Liver (tissue), 9 donors: ENCODE measurements around the gene KRTAP9-2. TPM values are rescaled to one million over a fixed set of nuclear protein-coding genes. Genes with fewer than 3 reads are reported as not detected.
"Not testable (repeated sequence)": the region's sequence is repeated elsewhere in the genome, so short reads cannot be mapped to it uniquely, and the experiment has no call there.

Experiments
- DNase-seq: peaks from one replicate; pipeline ENCODE4 v3.0.0-alpha.2; 2017; ENCODE audit warnings: low spot score
- H3K27ac ChIP-seq, 2 donors: one replicate each; pipeline ENCODE4 v1.7.0; 2013; ENCODE audit warnings: inconsistent platforms in 2 of 2, low read length in 2 of 2, control low read depth in 1 of 2, low read depth in 1 of 2, mild to moderate bottlenecking in 1 of 2
- H3K27me3 ChIP-seq, 4 donors: one replicate each; pipeline versions ENCODE4 v1.6.1 to v1.7.0; 2013; ENCODE audit warnings: low read length in 3 of 4, inconsistent platforms in 1 of 4, mild to moderate bottlenecking in 1 of 4, moderate library complexity in 1 of 4; ENCODE audit not compliant: control insufficient read depth in 4 of 4, insufficient read depth in 4 of 4
- H3K36me3 ChIP-seq, 4 donors: one replicate each; pipeline versions ENCODE4 v1.6.1 to v1.7.0; 2013; ENCODE audit warnings: low read length in 3 of 4, mild to moderate bottlenecking in 3 of 4, low read depth in 1 of 4, moderate library complexity in 1 of 4; ENCODE audit not compliant: control insufficient read depth in 4 of 4, insufficient read depth in 3 of 4
- H3K4me1 ChIP-seq, 4 donors: one replicate each; pipeline versions ENCODE4 v1.6.1 to v1.7.0; 2013; ENCODE audit warnings: low read length in 3 of 4, mild to moderate bottlenecking in 3 of 4, moderate library complexity in 1 of 4; ENCODE audit not compliant: control insufficient read depth in 4 of 4, insufficient read depth in 4 of 4
- H3K4me3 ChIP-seq, 3 donors: one replicate each; pipeline versions ENCODE4 v1.6.1 to v1.7.0; 2013; ENCODE audit warnings: low read length in 3 of 3, control low read depth in 1 of 3, low read depth in 1 of 3, mild to moderate bottlenecking in 1 of 3
- H3K9ac ChIP-seq, 2 donors: one replicate each; pipeline ENCODE4 v1.7.0; 2013; ENCODE audit warnings: low read length in 2 of 2, mild to moderate bottlenecking in 2 of 2, moderate library complexity in 2 of 2, control low read depth in 1 of 2, low read depth in 1 of 2
- H3K9me3 ChIP-seq, 4 donors: one replicate each; pipeline versions ENCODE4 v1.6.1 to v1.7.0; 2013; ENCODE audit warnings: low read length in 3 of 4; ENCODE audit not compliant: control insufficient read depth in 4 of 4
- CTCF ChIP-seq: fragments of 150-350 bp; IDR thresholded peaks from 2 replicates; pipeline ENCODE4 v1.5.1; 2017; ENCODE audit warnings: improper control_type of control experiment, low read depth, low read length; ENCODE audit not compliant: missing input control
- EGR1 ChIP-seq, 2 donors: IDR thresholded peaks; 2 replicates each; pipeline ENCODE4 v1.6.1; 2016 to 2018; ENCODE audit warnings: antibody characterized with exemption in 2 of 2, low read depth in 2 of 2
- FOXA1 ChIP-seq: IDR thresholded peaks from 2 replicates; pipeline ENCODE4 v1.6.1; 2016; ENCODE audit warnings: antibody characterized with exemption
- FOXA2 ChIP-seq: IDR thresholded peaks from 2 replicates; pipeline ENCODE4 v1.6.1; 2016; ENCODE audit warnings: antibody characterized with exemption
- GABPA ChIP-seq, 2 donors: IDR thresholded peaks in 1 of 2; conservative IDR thresholded peaks in 1 of 2; 2 replicates each; pipeline ENCODE4 v1.6.1; 2016; ENCODE audit warnings: antibody characterized with exemption in 2 of 2, mild to moderate bottlenecking in 1 of 2, moderate library complexity in 1 of 2
- HNF4A ChIP-seq, 2 donors: conservative IDR thresholded peaks; 2 replicates each; pipeline ENCODE4 v1.6.1; 2016; ENCODE audit warnings: antibody characterized with exemption in 2 of 2, mild to moderate bottlenecking in 2 of 2
- HNF4G ChIP-seq: IDR thresholded peaks from 2 replicates; pipeline ENCODE4 v1.6.1; 2016; ENCODE audit warnings: antibody characterized with exemption
- JUND ChIP-seq, 2 donors: IDR thresholded peaks; 2 replicates each; pipeline ENCODE4 v1.6.1; 2016; ENCODE audit warnings: antibody characterized with exemption in 2 of 2
- NR2F2 ChIP-seq: IDR thresholded peaks from 2 replicates; pipeline ENCODE4 v1.6.1; 2016; ENCODE audit warnings: antibody characterized with exemption
- RAD21 ChIP-seq, 2 donors: IDR thresholded peaks; 2 replicates each; pipeline ENCODE4 v1.6.1; 2016; ENCODE audit warnings: antibody characterized with exemption in 2 of 2, mild to moderate bottlenecking in 2 of 2
- REST ChIP-seq: IDR thresholded peaks from 2 replicates; pipeline ENCODE4 v1.6.1; 2016; ENCODE audit warnings: antibody characterized with exemption, mild to moderate bottlenecking
- RXRA ChIP-seq, 2 donors: IDR thresholded peaks; 2 replicates each; pipeline ENCODE4 v1.6.1; 2017 to 2018; ENCODE audit warnings: antibody characterized with exemption in 2 of 2, mild to moderate bottlenecking in 1 of 2
- SP1 ChIP-seq: IDR thresholded peaks from 2 replicates; pipeline ENCODE4 v1.6.1; 2018; ENCODE audit warnings: antibody characterized with exemption, mild to moderate bottlenecking
- TAF1 ChIP-seq: conservative IDR thresholded peaks from 2 replicates; pipeline ENCODE4 v1.6.1; 2016; ENCODE audit warnings: antibody characterized with exemption, mild to moderate bottlenecking
- YY1 ChIP-seq: IDR thresholded peaks from 2 replicates; pipeline ENCODE4 v1.6.1; 2016; ENCODE audit warnings: antibody characterized with exemption, mild to moderate bottlenecking
- ZBTB33 ChIP-seq: IDR thresholded peaks from 2 replicates; pipeline ENCODE4 v1.6.1; 2016; ENCODE audit warnings: antibody characterized with exemption
- WGBS: extraction: QIAGEN DNeasy Blood & Tissue Kit; methylation state at CpG from one replicate; pipeline ENCODE4 v1.1.7; 2013; 5-methylcytosine and 5-hydroxymethylcytosine counted together
- polyA plus RNA-seq, 2 donors: library from polyadenylated mRNA; stranded (reverse) in 1 of 2; unstranded in 1 of 2; fragments of 200-250 nt in 1 of 2; fragments of >200 nt in 1 of 2; fragmentation: Nextera tagmentation in 1 of 2; extraction: Ambion mirVana in 1 of 2; gene quantifications; one replicate each; pipeline versions ENCODE4 v1.2.1 to v1.2.3, GENCODE V29; 2013 to 2015
- total RNA-seq, 2 donors: library from RNA; depleted of rRNA; stranded (reverse); fragments of >200 nt; gene quantifications; one replicate each; pipeline ENCODE4 v1.2.3, GENCODE V29; 2014
- TF ChIP-seq, protein P1 (sequence below): IDR thresholded peaks from 2 replicates; pipeline ENCODE4 v1.6.1; 2016; ENCODE audit warnings: antibody characterized with exemption
- donor health status: healthy.
- donor health status: healthy.
- donor health status: healthy.
- donor health status: healthy.
- donor health status: healthy.

The KRTAP9-2 gene
- total and polyA plus RNA-seq, 4 donors = not detected

DNA sequence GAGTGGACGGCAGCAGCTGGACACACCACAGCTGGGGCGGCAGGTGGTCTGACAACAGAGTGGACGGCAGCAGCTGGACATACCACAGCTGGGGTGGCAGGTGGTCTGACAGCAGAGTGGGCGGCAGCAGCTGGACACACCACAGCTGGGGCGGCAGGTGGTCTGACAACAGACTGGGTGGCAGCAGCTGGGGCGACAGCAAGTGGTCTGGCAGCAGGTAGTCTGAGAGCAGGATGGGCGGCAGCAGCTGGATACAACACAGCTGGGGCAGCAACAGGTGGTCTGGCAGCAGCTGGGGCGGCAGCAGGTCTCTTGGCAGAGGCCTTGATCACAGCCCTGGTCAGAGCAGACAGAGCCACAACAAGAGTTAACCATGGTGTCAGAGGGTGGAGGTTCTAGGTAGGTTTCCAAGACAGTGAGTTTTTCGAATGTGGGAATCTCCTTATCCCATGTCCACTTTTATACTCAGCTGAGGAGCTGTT is 41.9 kb upstream of the KRTAP9-2 start, which contains the start of gene KRTAP4-1:
TSS of gene KRTAP4-1 (minus strand) at position 432 of the 482 bp plus-strand sequence. CDS start at position 375, 57 bp downstream.
- DNase-seq = no peak
- H3K27ac ChIP-seq = no peak within 1 kb of the TSS
- H3K27me3 ChIP-seq = peaks cover 0 to 12% (median 0%) of the 10 kb centered on the region in 4 donors
- H3K9me3 ChIP-seq = no peaks in the 10 kb centered on the region
- H3K4me3 ChIP-seq = no peak within 1 kb of the TSS
- WGBS = 70% methylated on average over 9 of the region's 9 CpGs
- H3K4me1 ChIP-seq = no peaks in the 10 kb centered on the region
- no peak for TF ChIP-seq JUND (IDR thresholded peaks at IDR 0.05)
- H3K36me3 ChIP-seq = no peaks in the 10 kb centered on the region
- H3K9ac ChIP-seq = no peak within 1 kb of the TSS

DNA sequence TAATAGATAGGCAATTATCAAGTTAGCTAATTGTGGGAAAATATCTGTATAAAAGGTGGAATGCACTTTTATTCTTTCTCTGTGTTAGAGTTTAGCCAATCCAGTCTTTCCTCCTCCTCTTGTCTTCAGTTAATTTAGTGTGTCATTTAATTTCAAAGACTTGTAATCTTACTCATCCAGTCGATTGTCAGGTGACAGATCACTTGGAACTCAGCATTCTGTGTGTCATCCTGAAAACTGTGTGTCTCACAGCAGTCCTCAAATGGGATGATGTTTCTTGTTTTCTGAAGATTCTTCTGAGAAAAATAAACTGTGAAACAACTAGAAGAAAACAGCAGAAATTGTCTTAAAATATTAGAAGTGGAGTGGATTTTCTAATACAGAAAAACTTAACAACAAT is 41.4 kb upstream of the KRTAP9-2 start:
- Histone ChIP-seq H3K9ac (no peak overlapping the region), H3K4me1 (no peaks in the 10 kb centered on the region), H3K27ac (no peak overlapping the region), H3K27me3 (peaks cover 0 to 12% (median 0%) of the 10 kb centered on the region in 4 donors), H3K36me3 (no peaks in the 10 kb centered on the region), H3K4me3 (no peak overlapping the region), H3K9me3 (no peaks in the 10 kb centered on the region)
- TF ChIP-seq RXRA (IDR thresholded peaks at IDR 0.05) = no peak
- TF ChIP-seq YY1 = no peak
- DNase-seq = no peak
- WGBS = 48% methylated on average over 1 of the region's 1 CpG

GRCh38 chr17:41186872-41187271 is 39.6 kb upstream of the KRTAP9-2 start:
- Histone ChIP-seq H3K27ac (no peak overlapping the region), H3K9ac (no peak overlapping the region), H3K4me1 (no peaks in the 10 kb centered on the region), H3K27me3 (peaks cover 0 to 12% (median 0%) of the 10 kb centered on the region in 4 donors), H3K4me3 (no peak overlapping the region), H3K36me3 (no peaks in the 10 kb centered on the region), H3K9me3 (no peaks in the 10 kb centered on the region)
- no peak for TF ChIP-seq SP1
- no peak for TF ChIP-seq HNF4A (conservative IDR thresholded peaks at IDR 0.05)
- no peak for TF ChIP-seq ZBTB33
- no peak for TF ChIP-seq TAF1
- no peak for TF ChIP-seq CTCF
- TF ChIP-seq GABPA (IDR thresholded peaks at IDR 0.05 in 1 of 2, conservative IDR thresholded peaks at IDR 0.05 in 1 of 2) = no peak
- TF ChIP-seq FOXA2 = no peak
- TF ChIP-seq JUND (IDR thresholded peaks at IDR 0.05) = no peak
- TF ChIP-seq REST = no peak
- no peak for TF ChIP-seq RAD21 (IDR thresholded peaks at IDR 0.05)
- no peak for TF ChIP-seq RXRA (IDR thresholded peaks at IDR 0.05)
- TF ChIP-seq NR2F2 = no peak
- TF ChIP-seq, protein P1, sequence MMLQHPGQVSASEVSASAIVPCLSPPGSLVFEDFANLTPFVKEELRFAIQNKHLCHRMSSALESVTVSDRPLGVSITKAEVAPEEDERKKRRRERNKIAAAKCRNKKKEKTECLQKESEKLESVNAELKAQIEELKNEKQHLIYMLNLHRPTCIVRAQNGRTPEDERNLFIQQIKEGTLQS = no peak
- TF ChIP-seq HNF4G = no peak
- TF ChIP-seq EGR1 (IDR thresholded peaks at IDR 0.05; ENCODE audit: low read depth in 2 of 2) = no peak
- TF ChIP-seq FOXA1 = no peak
- TF ChIP-seq YY1 = no peak
- 85% methylated on average over 2 of the region's 2 CpGs for WGBS
- DNase-seq = no peak

DNA sequence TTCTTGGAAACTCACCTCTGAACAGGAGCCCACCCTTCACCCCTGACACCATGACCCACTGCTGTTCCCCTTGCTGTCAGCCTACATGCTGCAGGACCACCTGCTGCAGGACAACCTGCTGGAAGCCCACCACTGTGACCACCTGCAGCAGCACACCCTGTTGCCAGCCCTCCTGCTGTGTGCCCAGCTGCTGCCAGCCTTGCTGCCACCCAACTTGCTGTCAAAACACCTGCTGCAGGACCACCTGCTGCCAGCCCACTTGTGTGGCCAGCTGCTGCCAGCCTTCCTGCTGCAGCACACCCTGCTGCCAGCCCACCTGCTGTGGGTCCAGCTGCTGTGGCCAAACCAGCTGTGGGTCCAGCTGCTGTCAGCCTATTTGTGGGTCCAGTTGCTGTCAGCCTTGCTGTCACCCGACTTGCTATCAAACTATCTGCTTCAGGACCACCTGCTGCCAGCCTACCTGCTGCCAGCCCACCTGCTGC is 36.6 kb upstream of the KRTAP9-2 start, which contains the start of gene KRTAP9-1:
TSS of gene KRTAP9-1 (plus strand) at position 51 of the 482 bp plus-strand sequence. CDS start at position 51, 0 bp downstream.
- not testable (repeated sequence) for H3K9ac ChIP-seq, DNase-seq, H3K36me3 ChIP-seq, H3K4me3 ChIP-seq, H3K9me3 ChIP-seq, H3K27ac ChIP-seq, H3K27me3 ChIP-seq, H3K4me1 ChIP-seq
- 64% methylated on average over 1 of the region's 1 CpG for WGBS
